Measurements from ENCODE around the gene SMCO3. TPM values are rescaled to one million over a fixed set of nuclear protein-coding genes. Genes with fewer than 3 reads are reported as not detected.
"Not testable (repeated sequence)": the region's sequence is repeated elsewhere in the genome, so short reads cannot be mapped to it uniquely, and the experiment has no call there.

Gene SMCO3
- total RNA-seq, 1 experiment from 2014 or later: not detected

DNA sequence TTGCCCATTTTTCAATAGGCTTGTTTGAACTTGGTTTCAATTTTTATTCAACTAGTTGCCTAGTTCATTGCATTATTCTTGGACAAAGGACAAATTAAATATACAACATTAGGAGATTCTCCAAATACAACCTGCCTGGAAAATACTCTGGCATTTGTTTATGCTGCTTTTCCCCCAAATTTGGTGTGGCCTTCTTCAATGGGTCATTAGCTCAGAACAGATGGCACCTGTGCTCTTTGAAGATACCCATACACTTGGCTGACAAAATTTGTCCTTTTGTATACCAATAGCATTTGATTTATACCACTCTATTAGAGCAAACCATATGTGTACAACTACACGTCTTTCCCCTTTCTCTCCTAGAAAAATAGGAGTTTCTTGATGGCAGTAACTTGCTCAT, 46.4 kb downstream of the SMCO3 start:
- Mint-ChIP-seq H3K4me1 (ENCODE audit: low read depth, unreplicated experiment) (peaks cover 11% of the 10 kb centered on the region), H3K36me3 (ENCODE audit: insufficient read depth, unreplicated experiment) (peaks cover 54% of the 10 kb centered on the region), H3K9me3 (ENCODE audit: low read depth, unreplicated experiment) (peaks cover 5% of the 10 kb centered on the region), H3K27ac (ENCODE audit: unreplicated experiment) (no peak overlapping the region), H3K4me3 (ENCODE audit: low read depth, unreplicated experiment) (no peak overlapping the region), H3K27me3 (ENCODE audit: unreplicated experiment) (no peaks in the 10 kb centered on the region)
- CTCF ChIA-PET: interaction anchor here (0.7 kb wide), 1 partner anchor 191 kb away, joined by 3 read pairs; no protein-coding TSS in a partner anchor
- intact Hi-C loops (cut with micrococcal nuclease; ENCODE audit: unreplicated experiment): no loop called here
- TF ChIP-seq, protein P1, sequence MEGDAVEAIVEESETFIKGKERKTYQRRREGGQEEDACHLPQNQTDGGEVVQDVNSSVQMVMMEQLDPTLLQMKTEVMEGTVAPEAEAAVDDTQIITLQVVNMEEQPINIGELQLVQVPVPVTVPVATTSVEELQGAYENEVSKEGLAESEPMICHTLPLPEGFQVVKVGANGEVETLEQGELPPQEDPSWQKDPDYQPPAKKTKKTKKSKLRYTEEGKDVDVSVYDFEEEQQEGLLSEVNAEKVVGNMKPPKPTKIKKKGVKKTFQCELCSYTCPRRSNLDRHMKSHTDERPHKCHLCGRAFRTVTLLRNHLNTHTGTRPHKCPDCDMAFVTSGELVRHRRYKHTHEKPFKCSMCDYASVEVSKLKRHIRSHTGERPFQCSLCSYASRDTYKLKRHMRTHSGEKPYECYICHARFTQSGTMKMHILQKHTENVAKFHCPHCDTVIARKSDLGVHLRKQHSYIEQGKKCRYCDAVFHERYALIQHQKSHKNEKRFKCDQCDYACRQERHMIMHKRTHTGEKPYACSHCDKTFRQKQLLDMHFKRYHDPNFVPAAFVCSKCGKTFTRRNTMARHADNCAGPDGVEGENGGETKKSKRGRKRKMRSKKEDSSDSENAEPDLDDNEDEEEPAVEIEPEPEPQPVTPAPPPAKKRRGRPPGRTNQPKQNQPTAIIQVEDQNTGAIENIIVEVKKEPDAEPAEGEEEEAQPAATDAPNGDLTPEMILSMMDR (IDR thresholded peaks at IDR 0.05; ENCODE audit: unreplicated experiment): no peak
- DNase-seq: no peak
- no TSS peak for BruUV-seq (replicated peaks)

DNA sequence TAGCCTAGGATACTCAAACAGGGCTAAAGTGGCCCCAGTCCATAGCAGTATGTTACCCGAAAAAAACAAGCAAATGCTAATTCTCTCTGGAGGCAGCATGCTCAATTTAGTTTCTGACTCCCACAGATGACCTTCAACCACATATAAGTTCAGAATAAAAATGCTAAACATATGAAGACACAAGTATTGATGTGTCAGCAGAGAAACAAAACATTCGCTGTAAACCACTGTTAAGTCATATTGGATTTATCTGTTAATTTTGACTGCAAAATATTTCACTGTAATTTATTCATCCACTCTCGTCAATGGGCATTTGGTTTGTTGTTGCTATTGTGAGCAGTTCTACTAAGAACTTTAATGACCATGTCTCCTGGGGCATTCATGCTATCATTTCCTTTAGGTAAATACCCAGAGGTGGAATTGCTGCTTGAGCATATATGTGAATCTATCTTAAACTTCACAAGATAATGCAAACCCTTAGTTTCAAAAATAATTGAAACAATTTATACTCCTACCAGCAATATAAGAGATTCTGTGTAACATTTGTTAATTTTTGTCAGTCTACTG, 47.2 kb downstream of the SMCO3 start:
- Mint-ChIP-seq H3K4me3 (ENCODE audit: low read depth, unreplicated experiment) (no peak overlapping the region), H3K27me3 (ENCODE audit: unreplicated experiment) (no peaks in the 10 kb centered on the region), H3K9me3 (ENCODE audit: low read depth, unreplicated experiment) (peaks cover 5% of the 10 kb centered on the region), H3K27ac (ENCODE audit: unreplicated experiment) (no peak overlapping the region), H3K4me1 (ENCODE audit: low read depth, unreplicated experiment) (peaks cover 3% of the 10 kb centered on the region), H3K36me3 (ENCODE audit: insufficient read depth, unreplicated experiment) (peaks cover 47% of the 10 kb centered on the region)
- CTCF ChIA-PET: interaction anchor here (0.7 kb wide), 1 partner anchor 192 kb away, joined by 3 read pairs; no protein-coding TSS in a partner anchor
- BruUV-seq (replicated peaks): no TSS peak
- DNase-seq: no peak
- intact Hi-C loops (cut with micrococcal nuclease; ENCODE audit: unreplicated experiment): no loop called here
- TF ChIP-seq, protein P1 (IDR thresholded peaks at IDR 0.05; ENCODE audit: unreplicated experiment): no peak

DNA sequence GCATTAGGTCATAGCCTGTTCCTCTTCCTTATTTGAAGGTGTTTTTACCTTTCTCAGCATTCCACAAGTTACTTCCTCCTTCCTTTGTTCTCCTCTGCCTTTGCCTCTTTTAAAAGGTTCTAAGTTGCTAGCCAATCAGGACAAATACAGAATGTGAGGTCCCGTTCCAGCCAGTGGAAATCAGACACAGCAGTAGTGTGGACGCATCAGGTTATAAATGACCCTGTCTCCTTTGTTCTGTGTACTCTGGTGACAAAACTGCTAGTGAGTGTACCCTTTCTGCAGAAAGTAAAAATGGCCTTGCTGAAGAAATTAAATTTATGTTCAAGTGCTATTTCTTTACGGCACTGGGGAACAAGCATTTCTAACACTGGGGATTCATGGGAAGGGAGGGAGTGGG, 48.0 kb downstream of the SMCO3 start:
- H3K27me3 Mint-ChIP-seq (ENCODE audit: unreplicated experiment); H3K4me1 Mint-ChIP-seq (ENCODE audit: low read depth, unreplicated experiment); H3K4me3 Mint-ChIP-seq (ENCODE audit: low read depth, unreplicated experiment); DNase-seq; BruUV-seq (replicated peaks); H3K27ac Mint-ChIP-seq (ENCODE audit: unreplicated experiment); intact Hi-C loops (cut with micrococcal nuclease; ENCODE audit: unreplicated experiment); H3K9me3 Mint-ChIP-seq (ENCODE audit: low read depth, unreplicated experiment); CTCF ChIA-PET: not testable (repeated sequence)
- peaks cover 39% of the 10 kb centered on the region for H3K36me3 Mint-ChIP-seq (ENCODE audit: insufficient read depth, unreplicated experiment)

DNA sequence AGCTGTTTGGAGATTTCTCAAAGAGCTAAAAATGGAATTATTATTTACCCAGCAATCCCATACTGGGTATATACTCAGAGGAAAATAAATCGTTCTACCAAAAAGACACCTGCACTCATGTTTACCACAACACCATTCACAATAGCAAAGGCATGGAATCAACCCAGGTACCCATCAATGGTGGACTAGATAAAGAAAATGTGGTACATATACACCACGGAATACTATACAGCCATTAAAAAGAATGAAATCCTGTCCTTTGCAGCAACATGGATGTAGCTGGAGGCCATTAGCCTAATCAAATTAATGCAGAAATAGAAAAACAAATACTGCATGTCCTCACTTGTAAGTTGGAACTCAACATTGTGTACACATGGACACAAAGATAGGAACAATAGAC, 48.6 kb downstream of the SMCO3 start:
- H3K27me3 Mint-ChIP-seq (ENCODE audit: unreplicated experiment): no peaks in the 10 kb centered on the region
- H3K4me3 Mint-ChIP-seq (ENCODE audit: low read depth, unreplicated experiment): no peak overlapping the region
- intact Hi-C loops (cut with micrococcal nuclease; ENCODE audit: unreplicated experiment): no loop called here
- H3K4me1 Mint-ChIP-seq (ENCODE audit: low read depth, unreplicated experiment): no peaks in the 10 kb centered on the region
- H3K36me3 Mint-ChIP-seq (ENCODE audit: insufficient read depth, unreplicated experiment): peaks cover 33% of the 10 kb centered on the region
- no TSS peak for BruUV-seq (replicated peaks)
- peaks cover 7% of the 10 kb centered on the region for H3K9me3 Mint-ChIP-seq (ENCODE audit: low read depth, unreplicated experiment)
- TF ChIP-seq, protein P1 (IDR thresholded peaks at IDR 0.05; ENCODE audit: unreplicated experiment): no peak
- DNase-seq: no peak
- CTCF ChIA-PET: interaction anchor here (0.8 kb wide), 1 partner anchor 13 kb away, joined by 3 read pairs; no protein-coding TSS in a partner anchor
- H3K27ac Mint-ChIP-seq (ENCODE audit: unreplicated experiment): no peak overlapping the region

DNA sequence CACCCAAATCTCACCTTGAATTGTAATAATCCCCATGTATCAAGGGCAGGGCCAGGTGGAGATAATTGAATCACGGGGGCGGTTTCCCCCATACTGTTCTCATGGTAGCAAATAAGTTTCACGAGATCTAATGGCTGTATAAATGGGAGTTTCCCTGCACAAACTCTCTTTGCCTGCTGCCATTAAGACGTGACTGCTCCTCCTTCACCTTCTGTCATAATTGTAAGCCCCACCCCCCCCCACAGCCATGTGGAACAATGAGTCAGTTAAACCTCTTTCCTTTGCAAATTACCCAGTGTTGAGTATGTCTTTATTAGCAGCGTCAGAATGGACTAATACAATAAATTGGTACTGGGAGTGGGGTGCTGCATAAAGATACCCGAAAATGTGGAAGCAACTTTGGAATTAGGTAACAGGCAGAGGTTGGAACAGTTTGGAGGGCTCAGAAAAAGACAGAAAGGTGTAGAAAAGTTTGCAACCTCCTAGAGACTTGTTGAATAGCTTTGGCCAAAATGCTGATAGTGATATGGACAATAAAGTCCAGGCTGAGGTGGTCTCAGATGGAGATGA, 54.2 kb downstream of the SMCO3 start:
- DNase-seq; H3K9me3 Mint-ChIP-seq (ENCODE audit: low read depth, unreplicated experiment); H3K4me1 Mint-ChIP-seq (ENCODE audit: low read depth, unreplicated experiment); H3K27me3 Mint-ChIP-seq (ENCODE audit: unreplicated experiment); H3K27ac Mint-ChIP-seq (ENCODE audit: unreplicated experiment); intact Hi-C loops (cut with micrococcal nuclease; ENCODE audit: unreplicated experiment); H3K36me3 Mint-ChIP-seq (ENCODE audit: insufficient read depth, unreplicated experiment); CTCF ChIA-PET; H3K4me3 Mint-ChIP-seq (ENCODE audit: low read depth, unreplicated experiment); BruUV-seq (replicated peaks): not testable (repeated sequence)
